KMS-11 (cell line): Measurements from ENCODE around the gene UBR4.

Experiments
- H2AFZ ChIP-seq: fragments of 200-600 bp; sonication (generic); 2 replicates; pipeline ENCODE4 v1.6.1; 2016; ENCODE audit warnings: antibody characterized with exemption, mixed run types, low read depth
- H3K27ac ChIP-seq: fragments of 200-600 bp; sonication (generic); 2 replicates; pipeline ENCODE4 v1.6.1; 2016; ENCODE audit warnings: mild to moderate bottlenecking, mixed run types
- H3K27me3 ChIP-seq: fragments of 200-600 bp; sonication (generic); 2 replicates; pipeline ENCODE4 v1.6.1; 2017; ENCODE audit warnings: mild to moderate bottlenecking, low read depth, mixed run types, moderate library complexity; ENCODE audit not compliant: insufficient read depth
- H3K36me3 ChIP-seq: fragments of 200-600 bp; sonication (generic); 2 replicates; pipeline ENCODE4 v1.6.1; 2017; ENCODE audit warnings: mild to moderate bottlenecking, mixed run types; ENCODE audit not compliant: insufficient read depth
- H3K4me1 ChIP-seq: fragments of 200-600 bp; sonication (generic); 2 replicates; pipeline ENCODE4 v1.6.1; 2016; ENCODE audit warnings: mild to moderate bottlenecking, low read depth, mixed run types; ENCODE audit not compliant: poor library complexity, severe bottlenecking
- H3K4me2 ChIP-seq: fragments of 200-600 bp; sonication (generic); 2 replicates; pipeline ENCODE4 v1.7.0; 2016; ENCODE audit warnings: mild to moderate bottlenecking, mixed run types
- H3K4me3 ChIP-seq: fragments of 200-600 bp; sonication (generic); IDR thresholded peaks from 2 replicates; pipeline ENCODE4 v1.6.1; 2017; ENCODE audit warnings: low read depth, low read length, mixed read lengths; ENCODE audit not compliant: insufficient read depth
- H3K79me2 ChIP-seq: fragments of 200-600 bp; sonication (generic); 2 replicates; pipeline ENCODE4 v1.6.1; 2016; ENCODE audit warnings: low read depth, mixed run types; ENCODE audit not compliant: insufficient read depth
- H3K9ac ChIP-seq: fragments of 200-600 bp; sonication (generic); 2 replicates; pipeline ENCODE4 v1.6.1; 2016; ENCODE audit warnings: mild to moderate bottlenecking, mixed run types
- H4K20me1 ChIP-seq: fragments of 200-600 bp; sonication (generic); 2 replicates; pipeline ENCODE4 v1.6.1; 2016; ENCODE audit warnings: mild to moderate bottlenecking, mixed run types; ENCODE audit not compliant: insufficient read depth
- CTCF ChIP-seq: fragments of 200-600 bp; sonication (generic); conservative IDR thresholded peaks from 2 replicates; pipeline ENCODE4 v1.6.1; 2017; ENCODE audit warnings: low read depth, mild to moderate bottlenecking, antibody characterized with exemption, low read length, moderate library complexity, mixed read lengths

The UBR4 gene

GRCh38 chr1:19121192-19121591 lies 88.9 kb downstream of the UBR4 start:
- no peak overlapping the region for H3K27ac ChIP-seq
- H3K36me3 ChIP-seq: peaks cover 22% of the 10 kb centered on the region; the same call in 1 of the 2 replicates

GRCh38 chr1:19120070-19120469 lies 90.0 kb downstream of the UBR4 start:
- H3K9ac ChIP-seq: no peak overlapping the region
- no peak for TF ChIP-seq CTCF
- no peak overlapping the region for H2AFZ ChIP-seq
- no peak overlapping the region for H3K27ac ChIP-seq
- H3K27me3 ChIP-seq: no peaks in the 10 kb centered on the region
- H3K79me2 ChIP-seq: no peaks in the 10 kb centered on the region
- H3K4me3 ChIP-seq: no peak overlapping the region
- no peaks in the 10 kb centered on the region for H4K20me1 ChIP-seq
- H3K36me3 ChIP-seq: peaks cover 22% of the 10 kb centered on the region; the same call in 1 of the 2 replicates
- H3K4me2 ChIP-seq: no peak overlapping the region
- no peaks in the 10 kb centered on the region for H3K4me1 ChIP-seq

More at GRCh38 chr1:19121192-19121591, 88.9 kb downstream of the UBR4 start:
- no peak for TF ChIP-seq CTCF
- no peaks in the 10 kb centered on the region for H3K79me2 ChIP-seq
- H3K4me1 ChIP-seq: no peaks in the 10 kb centered on the region
- no peak overlapping the region for H3K4me2 ChIP-seq
- H3K9ac ChIP-seq: no peak overlapping the region
- H3K27me3 ChIP-seq: no peaks in the 10 kb centered on the region
- no peaks in the 10 kb centered on the region for H4K20me1 ChIP-seq
- no peak overlapping the region for H2AFZ ChIP-seq
- H3K4me3 ChIP-seq: no peak overlapping the region

GRCh38 chr1:19115082-19115808 lies 94.8 kb downstream of the UBR4 start:
- TF ChIP-seq CTCF: no peak
- no peak overlapping the region for H3K4me2 ChIP-seq
- H3K9ac ChIP-seq: no peak overlapping the region
- peaks cover 16% of the 10 kb centered on the region; the same call in 1 of the 2 replicates for H3K36me3 ChIP-seq
- H2AFZ ChIP-seq: no peak overlapping the region
- no peaks in the 10 kb centered on the region for H3K79me2 ChIP-seq
- no peaks in the 10 kb centered on the region for H4K20me1 ChIP-seq
- no peak overlapping the region for H3K4me3 ChIP-seq
- H3K27ac ChIP-seq: no peak overlapping the region
- no peaks in the 10 kb centered on the region for H3K27me3 ChIP-seq
- H3K4me1 ChIP-seq: no peaks in the 10 kb centered on the region

GRCh38 chr1:19113697-19114092 lies 96.4 kb downstream of the UBR4 start:
- Histone ChIP-seq H3K9ac (no peak overlapping the region), H3K27me3 (no peaks in the 10 kb centered on the region), H3K4me3 (no peak overlapping the region), H3K4me2 (no peak overlapping the region), H3K79me2 (no peaks in the 10 kb centered on the region), H3K27ac (no peak overlapping the region), H3K4me1 (no peaks in the 10 kb centered on the region), H3K36me3 (peaks cover 14% of the 10 kb centered on the region; the same call in 1 of the 2 replicates), H4K20me1 (no peaks in the 10 kb centered on the region), H2AFZ (no peak overlapping the region)
- TF ChIP-seq CTCF: peak; percentile 71
